H1 (cell line): Measurements from ENCODE around the gene PDZRN4. TPM values are rescaled to one million over a fixed set of nuclear protein-coding genes. Genes with fewer than 3 reads are reported as not detected.

Experiments used
- CTCF ChIA-PET: fragments of 300-600 bp; sonication (Branson Sonifier 250); formaldehyde crosslinking; loops from one replicate; lab custom pipeline; 2021; ENCODE audit not compliant: partially characterized antibody; lab: Charles Lee
- POLR2A ChIA-PET: fragments of 300-600 bp; sonication (Branson Sonifier 250); formaldehyde crosslinking; loops from one replicate; lab custom pipeline; 2021; ENCODE audit warnings: inconsistent platforms; ENCODE audit not compliant: partially characterized antibody; lab: Charles Lee
- DNase-seq, 2 experiments: peaks; one replicate each; pipeline versions ENCODE4 v3.0.0 to v3.0.0-alpha.2; 2010 to 2022; ENCODE audit warnings: low spot score in 2 of 2, low read depth in 1 of 2, mixed read lengths in 1 of 2
- FAIRE-seq: peaks from 2 replicates; lab custom pipeline; 2011; peaks lifted over from hg19 to GRCh38; lab: Jason Lieb, UNC
- H2AFZ ChIP-seq: 2 replicates; pipeline ENCODE4 v1.8.1; 2012; ENCODE audit warnings: low read length, inconsistent platforms
- H2AK5ac ChIP-seq: 2 replicates; pipeline ENCODE4 v1.6.1; 2013; ENCODE audit warnings: low read depth, low read length
- H2BK120ac ChIP-seq: replicated peaks from 2 replicates; pipeline ENCODE3; 2013; ENCODE audit warnings: low read depth, low read length, inconsistent platforms
- H2BK12ac ChIP-seq: 2 replicates; pipeline ENCODE4 v1.6.1; 2013; ENCODE audit warnings: low read depth, low read length
- H2BK15ac ChIP-seq: 2 replicates; pipeline ENCODE4 v1.6.1; 2013; ENCODE audit warnings: low read length
- H2BK20ac ChIP-seq: 2 replicates; pipeline ENCODE4 v1.6.1; 2013; ENCODE audit warnings: low read length
- H2BK5ac ChIP-seq: 2 replicates; pipeline ENCODE4 v1.6.1; 2013; ENCODE audit warnings: low read depth, low read length
- H3K14ac ChIP-seq: 2 replicates; pipeline ENCODE4 v1.6.1; 2013; ENCODE audit warnings: inconsistent platforms; ENCODE audit not compliant: insufficient read length
- H3K18ac ChIP-seq: 2 replicates; pipeline ENCODE4 v1.6.1; 2013; ENCODE audit warnings: low read length; ENCODE audit errors: extremely low read depth
- H3K23ac ChIP-seq: 2 replicates; pipeline ENCODE4 v1.6.1; 2013; ENCODE audit warnings: inconsistent platforms; ENCODE audit not compliant: insufficient read length
- H3K23me2 ChIP-seq: 2 replicates; pipeline ENCODE4 v1.6.1; 2013; ENCODE audit warnings: low read depth, low read length
- H3K27ac ChIP-seq: 2 replicates; pipeline ENCODE4 v1.6.1; 2011; ENCODE audit warnings: low read depth, low read length, inconsistent platforms
- H3K27me3 ChIP-seq, 4 experiments: replicated peaks in 1 of 4; 1 replicate in 1 of 4; 2 replicates in 3 of 4; pipeline versions ENCODE4 v1.6.1 to v1.8.1; 2011 to 2013; ENCODE audit warnings: low read length in 3 of 4, mild to moderate bottlenecking in 3 of 4, inconsistent platforms in 2 of 4, mixed read lengths in 2 of 4, moderate library complexity in 1 of 4; ENCODE audit not compliant: control insufficient read depth in 3 of 4, insufficient read depth in 3 of 4; ENCODE audit errors: extremely low read depth in 1 of 4
- H3K36me3 ChIP-seq, 4 experiments: 2 replicates each; pipeline versions ENCODE4 v1.6.1 to v1.8.1; 2011 to 2013; ENCODE audit warnings: mild to moderate bottlenecking in 4 of 4, low read length in 3 of 4, moderate library complexity in 2 of 4, control low read depth in 1 of 4, inconsistent platforms in 1 of 4; ENCODE audit not compliant: insufficient read depth in 4 of 4, control insufficient read depth in 2 of 4
- H3K4ac ChIP-seq: replicated peaks from 2 replicates; pipeline ENCODE3; 2013; ENCODE audit warnings: low read length, low read depth, mixed read lengths, inconsistent platforms; ENCODE audit not compliant: insufficient read length
- H3K4me1 ChIP-seq, 4 experiments: replicated peaks in 1 of 4; 1 replicate in 1 of 4; 2 replicates in 3 of 4; pipeline versions ENCODE4 v1.6.1 to v1.8.1; 2011 to 2013; ENCODE audit warnings: low read length in 3 of 4, inconsistent platforms in 2 of 4, mixed read lengths in 1 of 4; ENCODE audit not compliant: insufficient read depth in 4 of 4, control insufficient read depth in 3 of 4
- H3K4me2 ChIP-seq, 2 experiments: 2 replicates each; pipeline versions ENCODE4 v1.6.1 to v1.8.1; 2011 to 2013; ENCODE audit warnings: low read depth in 2 of 2, low read length in 2 of 2, control low read depth in 1 of 2, inconsistent platforms in 1 of 2, mild to moderate bottlenecking in 1 of 2; ENCODE audit not compliant: insufficient read depth in 1 of 2
- H3K4me3 ChIP-seq, 4 experiments: fragments of 200-600, 300-600 bp in 1 of 4; sonication (generic), shearing (Covaris generic), sonication (Bioruptor Twin) in 1 of 4; 2 replicates each; pipeline versions ENCODE4 v1.5.1 to v1.8.1; 2011 to 2016; ENCODE audit warnings: low read length in 4 of 4, low read depth in 3 of 4, control low read depth in 2 of 4, inconsistent platforms in 2 of 4, mild to moderate bottlenecking in 2 of 4, mixed read lengths in 1 of 4, moderate library complexity in 1 of 4; ENCODE audit not compliant: insufficient read depth in 2 of 4; ENCODE audit errors: extremely low read depth in 1 of 4
- H3K56ac ChIP-seq: replicated peaks from 2 replicates; pipeline ENCODE3; 2013; ENCODE audit warnings: low read depth, mild to moderate bottlenecking, mixed read lengths, low read length, inconsistent platforms; ENCODE audit not compliant: insufficient read length
- H3K79me1 ChIP-seq: 2 replicates; pipeline ENCODE4 v1.6.1; 2013; ENCODE audit warnings: low read depth, low read length, control low read depth
- H3K79me2 ChIP-seq, 2 experiments: 2 replicates each; pipeline versions ENCODE4 v1.6.1 to v1.8.1; 2012 to 2013; ENCODE audit warnings: low read length in 2 of 2, mild to moderate bottlenecking in 2 of 2, inconsistent platforms in 1 of 2; ENCODE audit not compliant: insufficient read depth in 2 of 2, control insufficient read depth in 1 of 2
- H3K9ac ChIP-seq, 4 experiments: replicated peaks in 1 of 4; 1 replicate in 1 of 4; 2 replicates in 3 of 4; pipeline versions ENCODE4 v1.6.1 to v1.8.1; 2011 to 2013; ENCODE audit warnings: low read depth in 3 of 4, low read length in 3 of 4, control low read depth in 2 of 4, mild to moderate bottlenecking in 2 of 4, moderate library complexity in 2 of 4, inconsistent platforms in 1 of 4; ENCODE audit errors: extremely low read depth in 1 of 4
- H3K9me3 ChIP-seq, 2 experiments: 2 replicates each; pipeline versions ENCODE4 v1.6.1 to v1.8.1; 2012 to 2013; ENCODE audit warnings: mild to moderate bottlenecking in 2 of 2, moderate library complexity in 2 of 2, control low read depth in 1 of 2, inconsistent platforms in 1 of 2, low read depth in 1 of 2, low read length in 1 of 2, mixed read lengths in 1 of 2; ENCODE audit not compliant: insufficient read depth in 2 of 2
- H4K20me1 ChIP-seq, 2 experiments: replicated peaks in 1 of 2; 2 replicates each; pipeline versions ENCODE3 to v1.8.1; 2011 to 2013; ENCODE audit warnings: inconsistent platforms in 2 of 2, low read length in 2 of 2, mild to moderate bottlenecking in 1 of 2; ENCODE audit not compliant: insufficient read depth in 2 of 2, control insufficient read depth in 1 of 2
- H4K5ac ChIP-seq: 2 replicates; pipeline ENCODE4 v1.6.1; 2013; ENCODE audit warnings: low read length, low read depth, mixed read lengths, inconsistent platforms; ENCODE audit not compliant: insufficient read length
- H4K8ac ChIP-seq: 2 replicates; pipeline ENCODE4 v1.8.0; 2013; ENCODE audit warnings: mild to moderate bottlenecking, moderate library complexity, low read length, inconsistent platforms; ENCODE audit not compliant: insufficient read depth; ENCODE audit errors: extremely low read depth
- H4K91ac ChIP-seq: replicated peaks from 2 replicates; pipeline ENCODE3; 2013; ENCODE audit warnings: low read length, mixed read lengths, inconsistent platforms; ENCODE audit not compliant: insufficient read length
- HDAC2 ChIP-seq, 2 experiments: fragments of 300-600 bp in 1 of 2; sonication (generic) in 1 of 2; IDR thresholded peaks; 2 replicates each; pipeline ENCODE4 v1.6.1; 2011 to 2012; ENCODE audit warnings: low read depth in 2 of 2, low read length in 2 of 2, mild to moderate bottlenecking in 2 of 2, moderate library complexity in 2 of 2, borderline replicate concordance in 1 of 2, inconsistent platforms in 1 of 2
- POLR2AphosphoS5 ChIP-seq: IDR thresholded peaks from 2 replicates; pipeline ENCODE4 v1.6.1; 2011; ENCODE audit warnings: low read depth, low read length
- WGBS, 2 experiments: shearing (Covaris generic) in 1 of 2; methylation state at CpG; one replicate each; pipeline versions ENCODE4 v1.1.6 to v1.1.7; 2013 to 2015; ENCODE audit warnings: low lambda C conversion rate in 2 of 2, mixed read lengths in 2 of 2, inconsistent platforms in 1 of 2, low coverage in 1 of 2, missing lambda C conversion rate in 1 of 2; ENCODE audit not compliant: insufficient replicate concordance in 2 of 2, insufficient coverage in 1 of 2, insufficient read length in 1 of 2; ENCODE audit errors: extremely low coverage in 1 of 2, missing lambda C conversion rate in 1 of 2; 5-methylcytosine and 5-hydroxymethylcytosine counted together
- polyA plus RNA-seq, 7 experiments: library from polyadenylated mRNA; depleted of rRNA in 3 of 7; stranded (reverse) in 5 of 7; unstranded in 2 of 7; fragments of >200 nt in 5 of 7; fragments of 200-250 nt in 2 of 7; gene quantifications; 1 replicate in 5 of 7; 2 replicates in 1 of 7; 4 replicates in 1 of 7; pipeline versions ENCODE4 v1.2.1 to v1.2.3, GENCODE V29; 2011 to 2013; ENCODE audit warnings: missing spikeins in 2 of 7, mixed read lengths in 2 of 7
- total RNA-seq: library from RNA; stranded (reverse); fragmentation: NEBNext Ultra II Directional; extraction: Animal tissue kit (Norgen Biotek cat#: 25700); gene quantifications from 2 replicates; pipeline ENCODE4 v1.2.1, GENCODE V29; 2021

Gene PDZRN4
- total and polyA plus RNA-seq, 2 of the 8 experiments (the other 6 are each of a cell fraction or from before 2014, with no cell fraction given), result not detected

DNA sequence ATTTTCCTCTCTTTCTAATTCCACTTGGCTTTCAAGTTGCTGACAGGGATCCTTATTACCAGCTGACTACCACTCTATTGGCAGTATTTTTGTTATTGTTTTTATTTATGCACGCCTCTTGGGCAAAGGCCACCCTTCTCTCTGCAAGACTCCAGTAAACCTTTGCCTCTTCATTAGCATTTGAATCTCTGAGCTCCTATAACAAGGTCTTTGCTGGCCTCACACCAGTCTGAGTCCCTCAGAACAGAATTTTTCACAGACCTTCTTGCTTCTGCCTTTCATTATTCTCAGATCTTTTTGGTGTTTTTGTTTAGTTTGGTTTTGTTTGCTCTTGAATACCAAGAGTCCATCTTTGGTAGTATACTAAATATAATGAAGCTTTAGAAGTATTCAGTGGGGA lies 145.9 kb downstream of the PDZRN4 start:
- Histone ChIP-seq H2AFZ (no peak overlapping the region), H3K9ac (peak overlapping the region in 1 of 4 experiments; percentile 59; a peak in 1 of 7 replicates), H3K4ac (no peak overlapping the region), H3K79me1 (no peaks in the 10 kb centered on the region), H3K79me2 (no peaks in the 10 kb centered on the region), H3K4me3 (peak overlapping the region in 1 of 4 experiments; percentile 34; a peak in 2 of 8 replicates), H3K14ac (no peak overlapping the region), H4K5ac (no peak overlapping the region), H3K18ac (no peak overlapping the region), H2BK20ac (no peak overlapping the region), H3K23me2 (no peaks in the 10 kb centered on the region), H4K20me1 (no peaks in the 10 kb centered on the region), H3K4me2 (peak overlapping the region; percentile 48 to 61; a peak in 3 of 4 replicates), H3K56ac (no peak overlapping the region), H2BK5ac (0 out of 2 replicates have a peak overlapping the region, but pooled peaks have one; percentile 28), H3K27me3 (no peaks in the 10 kb centered on the region), H4K8ac (no peak overlapping the region), H3K9me3 (no peaks in the 10 kb centered on the region), H3K23ac (no peak overlapping the region), H2BK120ac (no peak overlapping the region), H3K36me3 (no peaks in the 10 kb centered on the region), H4K91ac (no peak overlapping the region), H3K27ac (no peak overlapping the region), H3K4me1 (peaks cover 3 to 11% (median 8%) of the 10 kb centered on the region in 4 experiments; a peak in 6 of 7 replicates), H2AK5ac (no peak overlapping the region), H2BK15ac (no peak overlapping the region), H2BK12ac (no peak overlapping the region)
- ChIA-PET POLR2A (interaction anchor here (0.9 kb wide), 1 partner anchor 11 kb away, joined by 3 read pairs; no protein-coding TSS in a partner anchor), CTCF (interaction anchor here (1.2 to 1.6 kb wide), 2 partner anchors 56 to 329 kb away, joined by 3 to 4 read pairs; no protein-coding TSS in a partner anchor)
- DNase-seq, result no peak
- 36% methylated on average over 1 of the region's 1 CpG; no CpG with 5 or more reads in 1 of the 2 experiments for WGBS, 2 experiments
- TF ChIP-seq HDAC2 (IDR thresholded peaks at IDR 0.05; ENCODE audit: borderline replicate concordance in 1 of 2, low read depth in 2 of 2, low read length in 2 of 2) (no peak), POLR2AphosphoS5 (no peak)
- no peak for FAIRE-seq
